IMR-90 (cell line): ENCODE results near the gene POU2F1. TPM values are rescaled to one million over a fixed set of nuclear protein-coding genes. Genes with fewer than 3 reads are reported as not detected.

Source experiments
- ATAC-seq: fragments of 200-7000 bp; cut with Tn5 transposase; 2 replicates; pipeline ENCODE4 v1.9.1; 2020; ENCODE audit warnings: low read depth, mild to moderate bottlenecking, moderate library complexity
- BruUV-seq: library from RNA; stranded (reverse); fragments of 400-500 nt; replicated peaks from 2 replicates; lab custom pipeline; 2021; lab: Mats Ljungman, UMichigan
- CTCF ChIA-PET: fragments of 300-600 bp; formaldehyde crosslinking; extraction: SDS; loops from one replicate; lab custom pipeline; 2021; ENCODE audit warnings: antibody characterized with exemption; lab: Yijun Ruan, JAX
- POLR2A ChIA-PET: fragments of 300-600 bp; sonication (Branson Sonifier 250); formaldehyde crosslinking; loops from one replicate; lab custom pipeline; 2022; ENCODE audit warnings: antibody characterized with exemption; ENCODE audit not compliant: unreplicated experiment; lab: Charles Lee
- DNase-seq: peaks from one replicate; pipeline ENCODE4 v3.0.0; 2013
- H2AFZ ChIP-seq: replicated peaks from 2 replicates; pipeline ENCODE3; 2013; ENCODE audit warnings: low read length, mild to moderate bottlenecking; ENCODE audit not compliant: poor library complexity
- H2AK5ac ChIP-seq: 2 replicates; pipeline ENCODE4 v1.6.1; 2013; ENCODE audit warnings: low read depth, low read length, inconsistent platforms
- H2AK9ac ChIP-seq: replicated peaks from 2 replicates; pipeline ENCODE3; 2013; ENCODE audit warnings: mild to moderate bottlenecking, low read depth, low read length, moderate library complexity; ENCODE audit not compliant: poor library complexity
- H2BK120ac ChIP-seq: 2 replicates; pipeline ENCODE4 v1.6.1; 2013; ENCODE audit warnings: low read depth, low read length, inconsistent platforms
- H2BK15ac ChIP-seq: 3 replicates; pipeline ENCODE4 v1.6.1; 2013; ENCODE audit warnings: low read depth, low read length, inconsistent platforms
- H2BK20ac ChIP-seq: 2 replicates; pipeline ENCODE4 v1.6.1; 2013; ENCODE audit warnings: low read depth, mild to moderate bottlenecking, inconsistent platforms, low read length, moderate library complexity
- H2BK5ac ChIP-seq: 2 replicates; pipeline ENCODE4 v1.6.1; 2013; ENCODE audit warnings: mild to moderate bottlenecking, low read depth, low read length, inconsistent platforms; ENCODE audit not compliant: poor library complexity, severe bottlenecking
- H3K14ac ChIP-seq: replicated peaks from 2 replicates; pipeline ENCODE4 v1.6.1; 2013; ENCODE audit warnings: low read depth, low read length, inconsistent platforms
- H3K18ac ChIP-seq: 2 replicates; pipeline ENCODE4 v1.6.1; 2013; ENCODE audit warnings: low read depth, low read length, control low read depth
- H3K23ac ChIP-seq: 2 replicates; pipeline ENCODE4 v1.6.1; 2013; ENCODE audit warnings: low read depth, low read length, inconsistent platforms
- H3K27ac ChIP-seq: 2 replicates; pipeline ENCODE4 v1.5.1; 2013; ENCODE audit warnings: mild to moderate bottlenecking, control low read depth, low read length; ENCODE audit not compliant: insufficient read depth
- H3K27me3 ChIP-seq: 2 replicates; pipeline ENCODE4 v1.6.1; 2013; ENCODE audit warnings: low read length; ENCODE audit not compliant: control insufficient read depth, insufficient read depth
- H3K36me3 ChIP-seq: 2 replicates; pipeline ENCODE4 v1.6.1; 2013; ENCODE audit warnings: low read length, mixed read lengths; ENCODE audit not compliant: control insufficient read depth, insufficient read depth
- H3K4ac ChIP-seq: 2 replicates; pipeline ENCODE4 v1.6.1; 2013; ENCODE audit warnings: low read depth, low read length, inconsistent platforms
- H3K4me1 ChIP-seq: 2 replicates; pipeline ENCODE4 v1.6.1; 2013; ENCODE audit warnings: low read length, mixed read lengths; ENCODE audit not compliant: control insufficient read depth, insufficient read depth
- H3K4me2 ChIP-seq: 2 replicates; pipeline ENCODE4 v1.6.1; 2013; ENCODE audit warnings: low read depth, mild to moderate bottlenecking, control low read depth, low read length, moderate library complexity
- H3K4me3 ChIP-seq: 2 replicates; pipeline ENCODE4 v1.5.1; 2013; ENCODE audit warnings: low read depth, mild to moderate bottlenecking, control low read depth, low read length, moderate library complexity; ENCODE audit not compliant: insufficient read depth
- H3K56ac ChIP-seq: 2 replicates; pipeline ENCODE4 v1.6.1; 2013; ENCODE audit warnings: low read length, inconsistent platforms; ENCODE audit not compliant: insufficient read depth; ENCODE audit errors: extremely low read depth
- H3K79me1 ChIP-seq, 2 experiments: 2 replicates each; pipeline ENCODE4 v1.6.1; 2013; ENCODE audit warnings: low read length in 2 of 2, inconsistent platforms in 1 of 2, low read depth in 1 of 2
- H3K9ac ChIP-seq: 2 replicates; pipeline ENCODE4 v1.6.1; 2013; ENCODE audit warnings: low read depth, low read length, control low read depth
- H3K9me1 ChIP-seq: 2 replicates; pipeline ENCODE4 v1.6.1; 2013; ENCODE audit warnings: low read length, inconsistent platforms; ENCODE audit not compliant: insufficient read depth
- H3K9me3 ChIP-seq: 2 replicates; pipeline ENCODE4 v1.6.1; 2013; ENCODE audit warnings: low read length; ENCODE audit not compliant: control insufficient read depth, insufficient read depth
- H4K20me1 ChIP-seq: 2 replicates; pipeline ENCODE4 v1.6.1; 2013; ENCODE audit warnings: low read length, inconsistent platforms; ENCODE audit not compliant: insufficient read depth
- H4K5ac ChIP-seq: 2 replicates; pipeline ENCODE4 v1.6.1; 2013; ENCODE audit warnings: mild to moderate bottlenecking, low read depth, low read length, control low read depth
- H4K8ac ChIP-seq, 2 experiments: 2 replicates each; pipeline ENCODE4 v1.6.1; 2013; ENCODE audit warnings: low read depth in 2 of 2, low read length in 2 of 2, control low read depth in 1 of 2, inconsistent platforms in 1 of 2
- H4K91ac ChIP-seq: 2 replicates; pipeline ENCODE4 v1.6.1; 2013; ENCODE audit warnings: low read depth, low read length, inconsistent platforms; ENCODE audit not compliant: insufficient read depth
- CEBPB ChIP-seq: IDR thresholded peaks from 2 replicates; pipeline ENCODE4 v1.6.1; 2012; ENCODE audit warnings: low read depth, low read length, improper control_type of control experiment
- CTCF ChIP-seq: conservative IDR thresholded peaks from 2 replicates; pipeline ENCODE4 v1.5.1; 2012; ENCODE audit warnings: mild to moderate bottlenecking, low read depth, low read length, improper control_type of control experiment
- MAFK ChIP-seq: IDR thresholded peaks from 2 replicates; pipeline ENCODE4 v1.6.1; 2012; ENCODE audit warnings: low read depth, low read length, improper control_type of control experiment
- MAZ ChIP-seq: IDR thresholded peaks from 2 replicates; pipeline ENCODE4 v1.6.1; 2012; ENCODE audit warnings: low read depth, mild to moderate bottlenecking, low read length, improper control_type of control experiment, moderate library complexity, borderline replicate concordance
- MXI1 ChIP-seq: IDR thresholded peaks from 2 replicates; pipeline ENCODE4 v1.6.1; 2012; ENCODE audit warnings: low read depth, mild to moderate bottlenecking, low read length, moderate library complexity, borderline replicate concordance
- POLR2A ChIP-seq: IDR thresholded peaks from 2 replicates; pipeline ENCODE4 v1.6.1; 2012; ENCODE audit warnings: mild to moderate bottlenecking, low read depth, low read length
- RCOR1 ChIP-seq: IDR thresholded peaks from 2 replicates; pipeline ENCODE4 v1.6.1; 2012; ENCODE audit warnings: mild to moderate bottlenecking, low read length, improper control_type of control experiment; ENCODE audit not compliant: insufficient replicate concordance
- RFX5 ChIP-seq: IDR thresholded peaks from 2 replicates; pipeline ENCODE4 v1.8.0; 2012; ENCODE audit warnings: low read depth, mild to moderate bottlenecking, low read length, moderate library complexity
- SMC3 ChIP-seq: fragments of 150-350 bp; IDR thresholded peaks from 2 replicates; pipeline ENCODE4 v1.6.1; 2016; ENCODE audit warnings: low read depth, mild to moderate bottlenecking, antibody characterized with exemption, low read length, moderate library complexity
- WGBS, 2 experiments: methylation state at CpG; one replicate each; pipeline versions ENCODE4 v1.1.5 to v1.1.7; 2013; ENCODE audit warnings: missing lambda C conversion rate in 2 of 2; ENCODE audit not compliant: insufficient read length in 1 of 2; ENCODE audit errors: extremely low coverage in 2 of 2; 5-methylcytosine and 5-hydroxymethylcytosine counted together
- dilution Hi-C: fragments of 300-500 bp; cut with HindIII; formaldehyde crosslinking; loops from one replicate; pipeline ENCODE4 v1.14.3; 2018; ENCODE audit warnings: low sequenced_read_pairs; ENCODE audit not compliant: unreplicated experiment
- in situ Hi-C: fragments of 300-500 bp; cut with MboI; formaldehyde crosslinking; loops from 3 replicates; pipeline ENCODE4 v1.14.3; 2019; ENCODE audit warnings: low sequenced_read_pairs, inconsistent platforms, mixed read lengths
- intact Hi-C: fragments of 100-400 bp; cut with micrococcal nuclease; formaldehyde crosslinking; loops from 2 replicates; pipeline ENCODE4 v1.10.0; 2022
- polyA plus RNA-seq, 3 experiments: library from polyadenylated mRNA; depleted of rRNA; stranded (reverse); fragments of >200 nt; gene quantifications; 2 replicates each; pipeline ENCODE4 v1.2.3, GENCODE V29; 2012; ENCODE audit warnings: low replicate concordance in 1 of 3
- total RNA-seq: library from RNA; depleted of rRNA; stranded (reverse); fragments of >200 nt; gene quantifications from 2 replicates; pipeline ENCODE4 v1.2.3, GENCODE V29; 2012

The POU2F1 gene
- total and polyA plus RNA-seq, 2 of the 4 experiments (the other 2 are of a cell fraction), result 1.2 to 3.4 TPM

- no peak overlapping the region for H2AK9ac ChIP-seq
- in situ Hi-C loops, result no loop called here
- no peak overlapping the region for H4K91ac ChIP-seq
- no peak overlapping the region for H4K8ac ChIP-seq
- no peak overlapping the region for H3K4ac ChIP-seq
- no peak overlapping the region for H3K56ac ChIP-seq
- H3K4me3 ChIP-seq, result no peak overlapping the region
- no peaks in the 10 kb centered on the region for H3K36me3 ChIP-seq
- H2AK5ac ChIP-seq, result no peak overlapping the region
- H3K79me1 ChIP-seq, result peaks cover 2 to 5% of the 10 kb centered on the region in 2 experiments; a peak in 2 of 4 replicates
- H2BK15ac ChIP-seq, result no peak overlapping the region
- no peak for DNase-seq
- TF ChIP-seq RFX5 (no peak), MAZ (no peak), RCOR1 (no peak), CTCF (no peak), CEBPB (no peak), MAFK (no peak), POLR2A (no peak), MXI1 (no peak), SMC3 (no peak)
- H3K9me3 ChIP-seq, result no peaks in the 10 kb centered on the region
- no CpG with 5 or more reads among the region's 1 CpG for WGBS, 2 experiments
- H3K9me1 ChIP-seq, result no peaks in the 10 kb centered on the region
- no peak overlapping the region for H3K9ac ChIP-seq
- no peak overlapping the region for H2AFZ ChIP-seq
- H2BK5ac ChIP-seq, result no peak overlapping the region
- intact Hi-C loops, result no loop called here
- H2BK20ac ChIP-seq, result no peak overlapping the region
- H3K14ac ChIP-seq, result no peak overlapping the region
- ChIA-PET CTCF (no interaction called here), POLR2A (no interaction called here)
- H3K27ac ChIP-seq, result no peak overlapping the region
- 0 out of 2 replicates have a peak, but pooled peaks cover 2% of the 10 kb centered on the region for H3K4me1 ChIP-seq
- no peak overlapping the region for H2BK120ac ChIP-seq
- no peak overlapping the region for H3K4me2 ChIP-seq
- no peaks in the 10 kb centered on the region for H3K27me3 ChIP-seq
- BruUV-seq, result no TSS peak
- ATAC-seq, result no peak
- dilution Hi-C loops, result no loop called here
- no peak overlapping the region for H4K5ac ChIP-seq
- H3K18ac ChIP-seq, result no peak overlapping the region
- H3K23ac ChIP-seq, result no peak overlapping the region
- H4K20me1 ChIP-seq, result no peaks in the 10 kb centered on the region
Observed at GRCh38 chr1:167289075-167289442, 68.4 kb downstream of the POU2F1 start.
